NCI-H1436 (cell line): ENCODE data around the gene UGT1A3.
"Not testable (repeated sequence)": the region's sequence is repeated elsewhere in the genome, so short reads cannot be mapped to it uniquely, and the experiment has no call there.

Source experiments
- DNase-seq: peaks from one replicate; lab custom pipeline; 2025; lab: John Stamatoyannopoulos, UW

Gene UGT1A3

GRCh38 chr2:233707940-233708644, 20.8 kb upstream of the UGT1A3 start:
- no peak for DNase-seq

- no peak for DNase-seq
These were observed 19.9 kb upstream of the UGT1A3 start for GRCh38 chr2:233708942-233709341.

GRCh38 chr2:233711312-233712008, 17.4 kb upstream of the UGT1A3 start:
- DNase-seq: peak; percentile 67

GRCh38 chr2:233712611-233713261, 16.1 kb upstream of the UGT1A3 start, which contains the start of gene UGT1A5:
UGT1A5 (plus strand) TSS chr2:233712907; CDS start chr2:233712992, 85 bp downstream.
- DNase-seq: no peak

GRCh38 chr2:233713262-233713615, 15.6 kb upstream of the UGT1A3 start:
- DNase-seq: no peak

GRCh38 chr2:233714121-233714520, 14.7 kb upstream of the UGT1A3 start:
- no peak for DNase-seq

- DNase-seq: no peak
These were observed 10.3 kb upstream of the UGT1A3 start, which contains the start of gene UGT1A4 for GRCh38 chr2:233718552-233718951. UGT1A4 (plus strand) TSS chr2:233718736; CDS start chr2:233718821, 85 bp downstream.

GRCh38 chr2:233736868-233737653, 8.2 kb downstream of the UGT1A3 start:
- DNase-seq: not testable (repeated sequence)

GRCh38 chr2:233740870-233741269, 12.0 kb downstream of the UGT1A3 start:
- no peak for DNase-seq

GRCh38 chr2:233743464-233744259, 14.8 kb downstream of the UGT1A3 start:
- no peak for DNase-seq

- DNase-seq: no peak
These were observed 16.4 kb downstream of the UGT1A3 start for GRCh38 chr2:233745073-233745755.

- DNase-seq: not testable (repeated sequence)
These were observed 17.0 kb downstream of the UGT1A3 start for GRCh38 chr2:233745838-233746237.

- DNase-seq: no peak
These were observed 17.8 kb downstream of the UGT1A3 start for GRCh38 chr2:233746475-233747282.

- no peak for DNase-seq
These were observed 18.4 kb downstream of the UGT1A3 start for GRCh38 chr2:233747283-233747544.

GRCh38 chr2:233750689-233751088, 21.8 kb downstream of the UGT1A3 start:
- not testable (repeated sequence) for DNase-seq

- DNase-seq: not testable (repeated sequence)
These were observed 22.6 kb downstream of the UGT1A3 start for GRCh38 chr2:233751212-233752009.

GRCh38 chr2:233754872-233755611, 26.2 kb downstream of the UGT1A3 start:
- DNase-seq: no peak

- no peak for DNase-seq
These were observed 27.7 kb downstream of the UGT1A3 start for GRCh38 chr2:233756429-233757081.
